Cardiac fibroblast (primary cell): Measurements from ENCODE around the gene PITPNM1.
A peak's percentile ranks its signal among the peaks of the same experiment; 100 is the strongest.

Source experiments
- DNase-seq, 2 donors: peaks; one replicate each; pipeline versions ENCODE4 v3.0.0 to v3.0.0-alpha.2; 2010; ENCODE audit warnings: low read depth in 2 of 2
- H3K4me3 ChIP-seq, 2 donors: replicated peaks in 1 of 2; 1 replicate in 1 of 2; 2 replicates in 1 of 2; pipeline ENCODE4 v1.5.1; 2011; ENCODE audit warnings: low read depth in 2 of 2, low read length in 2 of 2, mild to moderate bottlenecking in 2 of 2, moderate library complexity in 1 of 2
- CTCF ChIP-seq: IDR thresholded peaks from one replicate; pipeline ENCODE4 v1.5.1; 2011; ENCODE audit warnings: low read depth, mild to moderate bottlenecking, low read length, inconsistent platforms

PITPNM1 gene

GRCh38 chr11:67542971-67543370 is 37.8 kb upstream of the PITPNM1 start:
- DNase-seq, result no peak
- no peak for TF ChIP-seq CTCF

GRCh38 chr11:67542169-67542568 is 37.0 kb upstream of the PITPNM1 start:
- no peak overlapping the region for H3K4me3 ChIP-seq
- TF ChIP-seq CTCF, result no peak
- DNase-seq, result no peak

More at GRCh38 chr11:67542971-67543370, 37.8 kb upstream of the PITPNM1 start:
- H3K4me3 ChIP-seq, result no peak overlapping the region

- no peak overlapping the region for H3K4me3 ChIP-seq
- no peak for TF ChIP-seq CTCF
- no peak for DNase-seq
These were observed 36.0 kb upstream of the PITPNM1 start for GRCh38 chr11:67541198-67541597.

- H3K4me3 ChIP-seq, result no peak overlapping the region
- TF ChIP-seq CTCF, result no peak
- DNase-seq, result no peak
These were observed 34.4 kb upstream of the PITPNM1 start for GRCh38 chr11:67539550-67539949.

- no peak for TF ChIP-seq CTCF
- no peak for DNase-seq
These were observed 33.8 kb upstream of the PITPNM1 start for GRCh38 chr11:67538823-67539505.

GRCh38 chr11:67538306-67538705 is 33.1 kb upstream of the PITPNM1 start:
- no peak overlapping the region for H3K4me3 ChIP-seq
- DNase-seq, result peak; percentile 12 to 29
- TF ChIP-seq CTCF, result no peak

More at GRCh38 chr11:67538823-67539505, 33.8 kb upstream of the PITPNM1 start:
- H3K4me3 ChIP-seq, result no peak overlapping the region

GRCh38 chr11:67535561-67535960 is 30.4 kb upstream of the PITPNM1 start:
- no peak overlapping the region for H3K4me3 ChIP-seq
- TF ChIP-seq CTCF, result no peak
- DNase-seq, result no peak
